ENCODE data around the gene MMP11. TPM values are rescaled to one million over a fixed set of nuclear protein-coding genes. Genes with fewer than 3 reads are reported as not detected.

Gene MMP11
- total and polyA plus RNA-seq, 9 donors: 1.4 to 59.7 (median 11.4) TPM

DNA sequence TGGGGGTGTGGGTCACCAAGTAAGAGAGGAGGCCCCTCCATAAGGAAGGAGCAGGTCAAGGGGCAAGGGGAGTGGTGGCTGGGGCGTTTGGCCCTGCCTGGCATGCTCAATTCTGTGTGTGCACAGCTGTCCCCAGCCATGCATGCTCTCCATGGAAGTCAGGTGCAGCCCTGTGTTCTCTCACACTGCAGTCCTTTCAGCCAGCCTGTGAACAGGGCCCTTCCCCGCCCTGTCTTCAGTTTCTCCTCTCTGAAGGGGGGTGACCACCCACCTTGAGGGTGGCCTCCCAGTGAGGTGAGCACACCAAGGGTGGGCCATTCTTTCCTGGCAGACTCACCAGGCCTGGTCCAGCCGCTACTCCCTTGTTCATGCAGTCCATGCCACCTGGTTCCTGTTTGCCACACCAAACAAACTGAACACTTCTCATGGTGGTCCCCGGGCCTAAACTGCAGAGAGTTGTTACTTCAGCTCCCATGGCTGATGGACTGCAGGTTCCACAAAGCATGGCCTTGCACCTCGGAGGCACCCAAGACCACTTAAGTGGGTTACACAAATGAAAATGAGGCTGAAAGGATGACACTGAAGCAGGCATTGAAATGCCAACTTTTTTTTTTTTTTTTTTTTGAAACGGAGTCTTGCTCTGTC, 3.2 kb upstream of the MMP11 start:
- no peak overlapping the region for H3K27ac ChIP-seq
- H3K27me3 ChIP-seq: no peaks in the 10 kb centered on the region
- intact Hi-C loops (cut with DNase I): loop anchor here (5.0 kb wide), 1 partner anchor 78 kb away; no protein-coding TSS in a partner anchor
- no peaks in the 10 kb centered on the region for H3K36me3 ChIP-seq
- 72 to 86% (median 79%) methylated on average over 6 of the region's 6 CpGs for WGBS, 3 donors
- H3K4me3 ChIP-seq: no peak overlapping the region
- no peaks in the 10 kb centered on the region for H3K9me3 ChIP-seq
- TF ChIP-seq POLR2A (IDR thresholded peaks at IDR 0.05): no peak
- TF ChIP-seq EP300 (IDR thresholded peaks at IDR 0.05): no peak
- TF ChIP-seq, protein P1, sequence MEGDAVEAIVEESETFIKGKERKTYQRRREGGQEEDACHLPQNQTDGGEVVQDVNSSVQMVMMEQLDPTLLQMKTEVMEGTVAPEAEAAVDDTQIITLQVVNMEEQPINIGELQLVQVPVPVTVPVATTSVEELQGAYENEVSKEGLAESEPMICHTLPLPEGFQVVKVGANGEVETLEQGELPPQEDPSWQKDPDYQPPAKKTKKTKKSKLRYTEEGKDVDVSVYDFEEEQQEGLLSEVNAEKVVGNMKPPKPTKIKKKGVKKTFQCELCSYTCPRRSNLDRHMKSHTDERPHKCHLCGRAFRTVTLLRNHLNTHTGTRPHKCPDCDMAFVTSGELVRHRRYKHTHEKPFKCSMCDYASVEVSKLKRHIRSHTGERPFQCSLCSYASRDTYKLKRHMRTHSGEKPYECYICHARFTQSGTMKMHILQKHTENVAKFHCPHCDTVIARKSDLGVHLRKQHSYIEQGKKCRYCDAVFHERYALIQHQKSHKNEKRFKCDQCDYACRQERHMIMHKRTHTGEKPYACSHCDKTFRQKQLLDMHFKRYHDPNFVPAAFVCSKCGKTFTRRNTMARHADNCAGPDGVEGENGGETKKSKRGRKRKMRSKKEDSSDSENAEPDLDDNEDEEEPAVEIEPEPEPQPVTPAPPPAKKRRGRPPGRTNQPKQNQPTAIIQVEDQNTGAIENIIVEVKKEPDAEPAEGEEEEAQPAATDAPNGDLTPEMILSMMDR (IDR thresholded peaks at IDR 0.05): no peak
- peak in 1 of 5 donors; percentile 33 for DNase-seq
- H3K4me1 ChIP-seq (ENCODE audit: insufficient read depth): peaks cover 13% of the 10 kb centered on the region

DNA sequence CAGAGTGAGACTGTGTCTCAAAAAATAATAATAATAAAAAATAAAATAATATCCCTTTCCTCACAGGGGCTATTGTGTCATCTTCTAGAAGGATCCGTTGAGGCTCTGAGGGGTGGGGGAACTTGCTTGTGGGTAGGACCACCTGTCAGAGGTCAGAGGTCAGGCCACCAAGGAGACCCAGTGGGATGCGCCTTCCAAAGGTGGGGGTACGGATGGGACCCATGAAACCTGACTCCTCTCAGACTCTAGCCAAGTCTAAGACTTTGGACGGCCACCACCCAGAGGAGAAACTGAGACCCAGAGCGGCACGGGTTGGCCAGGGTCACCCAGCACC, 367 bp upstream of the MMP11 start:
- Histone ChIP-seq H3K4me1 (ENCODE audit: insufficient read depth) (peaks cover 16% of the 10 kb centered on the region), H3K27me3 (no peaks in the 10 kb centered on the region), H3K36me3 (no peaks in the 10 kb centered on the region), H3K9me3 (no peaks in the 10 kb centered on the region), H3K27ac (peak overlapping the region in 1 of 2 donors; percentile 23), H3K4me3 (peak overlapping the region; percentile 42)
- TF ChIP-seq EP300 (IDR thresholded peaks at IDR 0.05): no peak
- no peak for TF ChIP-seq POLR2A (IDR thresholded peaks at IDR 0.05)
- TF ChIP-seq, protein P1 (IDR thresholded peaks at IDR 0.05): no peak
- WGBS, 3 donors: 4 to 13% (median 7%) methylated on average over 6 of the region's 6 CpGs
- DNase-seq: no peak
- intact Hi-C loops (cut with DNase I): no loop called here

DNA sequence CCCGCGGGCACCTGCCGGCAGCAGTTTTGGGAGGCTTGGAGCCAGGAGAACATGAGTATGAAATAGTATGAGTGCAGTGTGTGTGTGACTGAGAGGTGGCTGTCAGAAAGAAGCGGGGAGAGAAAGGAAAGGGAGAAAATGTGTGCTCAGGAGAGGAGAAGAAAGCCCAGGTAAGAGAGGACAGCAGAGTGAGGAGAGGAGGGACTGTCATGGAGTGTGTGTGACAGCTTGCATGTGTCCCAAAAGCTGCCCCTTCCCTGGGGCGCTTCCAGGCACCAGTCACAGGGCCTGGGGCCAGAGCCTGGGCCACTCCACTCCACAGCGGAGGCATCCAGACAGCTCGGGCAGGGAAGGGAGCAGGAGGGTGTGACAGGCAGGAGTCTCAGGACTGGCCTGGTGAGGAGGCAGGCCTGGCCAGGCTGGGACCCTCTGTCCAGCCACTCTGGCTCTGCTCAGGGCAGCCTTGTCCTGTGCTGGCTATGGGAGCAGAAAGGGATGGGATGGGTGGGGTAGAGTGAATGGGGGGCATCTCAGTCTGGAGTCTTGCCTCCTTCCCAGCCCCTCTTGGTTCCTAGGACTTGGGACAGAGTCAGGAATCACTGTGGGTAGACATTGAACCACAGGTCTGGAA, 949 bp downstream of the MMP11 start:
- Histone ChIP-seq H3K27ac (no peak overlapping the region), H3K9me3 (no peaks in the 10 kb centered on the region), H3K27me3 (no peaks in the 10 kb centered on the region), H3K36me3 (no peaks in the 10 kb centered on the region), H3K4me1 (ENCODE audit: insufficient read depth) (peaks cover 13% of the 10 kb centered on the region), H3K4me3 (peak overlapping the region; percentile 42)
- no peak for DNase-seq
- TF ChIP-seq, protein P1 (IDR thresholded peaks at IDR 0.05): no peak
- TF ChIP-seq POLR2A (IDR thresholded peaks at IDR 0.05) (no peak), EP300 (IDR thresholded peaks at IDR 0.05) (no peak)
- 50 to 58% (median 56%) methylated on average over 7 of the region's 7 CpGs for WGBS, 3 donors
- intact Hi-C loops (cut with DNase I): no loop called here

DNA sequence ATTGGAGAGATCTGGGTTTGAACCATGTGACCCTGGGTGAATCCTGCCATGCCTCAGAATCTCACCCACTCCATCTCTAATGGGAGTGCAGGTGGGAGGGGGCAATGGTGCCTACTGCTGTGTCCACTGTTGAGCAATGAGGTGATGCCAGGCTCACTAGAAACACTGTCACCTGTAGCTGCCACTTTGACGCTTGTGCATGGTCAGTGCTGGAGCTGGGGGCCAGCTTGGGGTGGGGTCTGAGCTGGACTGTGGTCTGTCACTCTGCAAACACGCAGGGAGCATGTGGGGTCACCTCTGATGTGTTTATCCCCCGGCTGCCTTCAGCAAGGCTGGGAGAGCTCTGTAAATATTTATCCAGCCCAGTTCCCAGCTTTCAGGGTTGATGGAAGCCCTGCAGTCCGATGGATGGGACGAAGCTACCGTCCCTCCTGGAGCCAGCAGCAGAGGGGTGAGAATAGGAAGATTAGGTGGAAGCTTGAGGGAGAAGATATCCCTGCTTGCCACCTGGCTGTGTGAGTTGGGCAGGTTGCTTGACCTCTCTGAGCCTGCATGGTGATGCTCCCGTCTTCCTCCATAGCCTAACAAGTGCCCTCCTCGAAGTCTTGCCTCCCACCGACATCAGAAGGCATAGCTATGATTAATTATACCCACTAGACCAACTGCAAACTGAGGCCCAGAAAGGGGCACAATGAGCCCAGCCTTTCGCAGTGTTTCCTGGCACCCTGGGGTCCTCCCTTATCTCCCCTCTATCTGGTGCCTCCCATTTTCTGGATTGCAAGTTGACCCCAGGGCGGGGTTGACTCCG, 1.7 kb downstream of the MMP11 start:
- Histone ChIP-seq H3K4me3 (no peak overlapping the region), H3K27me3 (no peaks in the 10 kb centered on the region), H3K9me3 (no peaks in the 10 kb centered on the region), H3K4me1 (ENCODE audit: insufficient read depth) (peaks cover 13% of the 10 kb centered on the region), H3K36me3 (no peaks in the 10 kb centered on the region), H3K27ac (no peak overlapping the region)
- TF ChIP-seq, protein P1 (IDR thresholded peaks at IDR 0.05): no peak
- no peak for DNase-seq
- intact Hi-C loops (cut with DNase I): no loop called here
- WGBS, 3 donors: 49 to 63% (median 57%) methylated on average over 12 of the region's 12 CpGs

Measured in ovary (tissue), 9 donors.